Hepatocyte (in vitro differentiated cells): ENCODE results near the gene MAGI1. TPM values are rescaled to one million over a fixed set of nuclear protein-coding genes. Genes with fewer than 3 reads are reported as not detected.

Experiments used
- DNase-seq: peaks from one replicate; pipeline ENCODE4 v3.0.0-alpha.2; 2016; ENCODE audit warnings: low spot score
- H2AFZ ChIP-seq: fragments of 200-600 bp; sonication (generic); 2 replicates; pipeline ENCODE4 v1.6.0; 2016; ENCODE audit warnings: antibody characterized with exemption, mild to moderate bottlenecking
- H3K27ac ChIP-seq: fragments of 200-600 bp; sonication (generic); 2 replicates; pipeline ENCODE4 v1.5.1; 2016; ENCODE audit warnings: mild to moderate bottlenecking
- H3K27me3 ChIP-seq: fragments of 200-600 bp; sonication (generic); 2 replicates; pipeline ENCODE4 v1.6.1; 2016
- H3K36me3 ChIP-seq: fragments of 200-600 bp; sonication (generic); replicated peaks from 2 replicates; pipeline ENCODE4 v1.5.1; 2016; ENCODE audit warnings: low read depth; ENCODE audit not compliant: insufficient read depth
- H3K4me1 ChIP-seq: fragments of 200-600 bp; sonication (generic); 2 replicates; pipeline ENCODE4 v1.5.1; 2016; ENCODE audit warnings: mild to moderate bottlenecking, moderate library complexity; ENCODE audit not compliant: insufficient read depth
- H3K4me2 ChIP-seq: fragments of 200-600 bp; sonication (generic); 2 replicates; pipeline ENCODE4 v1.6.0; 2016
- H3K4me3 ChIP-seq: fragments of 200-600 bp; sonication (generic); 2 replicates; pipeline ENCODE4 v1.5.1; 2016; ENCODE audit warnings: mild to moderate bottlenecking
- H3K79me2 ChIP-seq: fragments of 200-600 bp; sonication (generic); 2 replicates; pipeline ENCODE4 v1.6.0; 2017; ENCODE audit warnings: mild to moderate bottlenecking
- H3K9me2 ChIP-seq: fragments of 200-600 bp; sonication (generic); replicated peaks from 2 replicates; pipeline ENCODE4 v1.6.0; 2017; ENCODE audit warnings: mild to moderate bottlenecking; ENCODE audit not compliant: insufficient read depth
- H3K9me3 ChIP-seq: fragments of 200-600 bp; sonication (generic); 2 replicates; pipeline ENCODE4 v1.5.1; 2016; ENCODE audit warnings: low read depth, mild to moderate bottlenecking
- H4K20me1 ChIP-seq: fragments of 200-600 bp; sonication (generic); 2 replicates; pipeline ENCODE4 v1.6.0; 2016; ENCODE audit warnings: mild to moderate bottlenecking; ENCODE audit not compliant: insufficient read depth, poor library complexity, severe bottlenecking
- CTCF ChIP-seq: fragments of 200-600 bp; sonication (generic); IDR thresholded peaks from 2 replicates; pipeline ENCODE4 v1.5.1; 2016; ENCODE audit warnings: antibody characterized with exemption, mild to moderate bottlenecking; ENCODE audit not compliant: poor library complexity
- EZH2 ChIP-seq: fragments of 200-600 bp; sonication (generic); IDR thresholded peaks from 2 replicates; pipeline ENCODE4 v1.6.1; 2016; ENCODE audit warnings: antibody characterized with exemption, mild to moderate bottlenecking, borderline replicate concordance
- EZH2phosphoT487 ChIP-seq: fragments of 200-600 bp; sonication (generic); IDR thresholded peaks from one replicate; pipeline ENCODE4 v1.6.1; 2018; ENCODE audit warnings: antibody characterized with exemption, mild to moderate bottlenecking, low read depth, moderate library complexity; ENCODE audit not compliant: unreplicated experiment, severe bottlenecking
- WGBS: methylation state at CpG from one replicate; pipeline ENCODE4 v1.1.6; 2016; ENCODE audit warnings: low lambda C conversion rate; ENCODE audit errors: missing lambda C conversion rate; 5-methylcytosine and 5-hydroxymethylcytosine counted together
- polyA plus RNA-seq: library from polyadenylated mRNA; unstranded; fragments of >200 nt; fragmentation: Nextera tagmentation; extraction: Ambion mirVana; gene quantifications from 2 replicates; pipeline ENCODE4 v1.2.1, GENCODE V29; 2016
- total RNA-seq: library from RNA; depleted of rRNA; stranded (reverse); fragments of >200 nt; gene quantifications from 2 replicates; pipeline ENCODE4 v1.2.3, GENCODE V29; 2014

The MAGI1 gene
- total and polyA plus RNA-seq, 2 experiments from 2014 or later, result 26.2 to 43.5 TPM

- TF ChIP-seq CTCF, result no peak
- no peak overlapping the region for H2AFZ ChIP-seq
- H3K9me2 ChIP-seq, result no peaks in the 10 kb centered on the region
- H3K4me2 ChIP-seq, result peak overlapping the region; percentile 76
- H3K9me3 ChIP-seq, result no peaks in the 10 kb centered on the region
- 42% methylated on average over 71 of the region's 74 CpGs for WGBS
- H3K36me3 ChIP-seq, result no peaks in the 10 kb centered on the region
- peak overlapping the region; percentile 21 for H3K27ac ChIP-seq
- no peaks in the 10 kb centered on the region for H3K4me1 ChIP-seq
- no peaks in the 10 kb centered on the region for H3K27me3 ChIP-seq
- H4K20me1 ChIP-seq, result no peaks in the 10 kb centered on the region
- H3K4me3 ChIP-seq, result peak overlapping the region; percentile 21
- DNase-seq, result peak; percentile 23
- no peaks in the 10 kb centered on the region for H3K79me2 ChIP-seq
Observed at GRCh38 chr3:65356331-65357248, 682.1 kb downstream of the MAGI1 start.

GRCh38 chr3:65354880-65355279, 683.8 kb downstream of the MAGI1 start:
- H3K79me2 ChIP-seq, result no peaks in the 10 kb centered on the region
- H3K9me3 ChIP-seq, result no peaks in the 10 kb centered on the region
- no peaks in the 10 kb centered on the region for H3K9me2 ChIP-seq
- H3K36me3 ChIP-seq, result no peaks in the 10 kb centered on the region
- WGBS, result 94% methylated on average over 4 of the region's 4 CpGs
- H4K20me1 ChIP-seq, result no peaks in the 10 kb centered on the region
- no peaks in the 10 kb centered on the region for H3K4me1 ChIP-seq
- no peak overlapping the region for H3K27ac ChIP-seq
- no peak overlapping the region for H3K4me2 ChIP-seq
- no peak overlapping the region for H2AFZ ChIP-seq
- TF ChIP-seq EZH2 (no peak), CTCF (no peak)
- no peak overlapping the region for H3K4me3 ChIP-seq
- no peaks in the 10 kb centered on the region for H3K27me3 ChIP-seq
- no peak for DNase-seq

- no peak overlapping the region for H3K4me2 ChIP-seq
- H3K9me2 ChIP-seq, result no peaks in the 10 kb centered on the region
- no peaks in the 10 kb centered on the region for H4K20me1 ChIP-seq
- H2AFZ ChIP-seq, result no peak overlapping the region
- 92% methylated on average over 2 of the region's 2 CpGs for WGBS
- H3K27ac ChIP-seq, result no peak overlapping the region
- no peaks in the 10 kb centered on the region for H3K79me2 ChIP-seq
- no peak for TF ChIP-seq CTCF
- TF ChIP-seq EZH2, result no peak
- TF ChIP-seq EZH2phosphoT487, result no peak
- H3K27me3 ChIP-seq, result no peaks in the 10 kb centered on the region
- peaks cover 4% of the 10 kb centered on the region for H3K4me1 ChIP-seq
- no peak overlapping the region for H3K4me3 ChIP-seq
- no peaks in the 10 kb centered on the region for H3K9me3 ChIP-seq
- DNase-seq, result no peak
- no peaks in the 10 kb centered on the region for H3K36me3 ChIP-seq
Observed at GRCh38 chr3:65352951-65353350, 685.8 kb downstream of the MAGI1 start.
